ENCODE data around the gene PTTG1IP.

Gene PTTG1IP

GRCh38 chr21:44800971-44801467 lies 72.5 kb downstream of the PTTG1IP start:
- peak; percentile 65 for DNase-seq (ENCODE audit: low spot score)

- peak; percentile 39 for DNase-seq (ENCODE audit: low spot score)
Measured at GRCh38 chr21:44800103-44800502, 73.4 kb downstream of the PTTG1IP start.

GRCh38 chr21:44799646-44800045 lies 73.8 kb downstream of the PTTG1IP start:
- no peak for DNase-seq (ENCODE audit: low spot score)

Data from SW480 (cell line).